ENCODE results near the gene GALNT18. TPM values are rescaled to one million over a fixed set of nuclear protein-coding genes. Genes with fewer than 3 reads are reported as not detected.
A peak's percentile ranks its signal among the peaks of the same experiment; 100 is the strongest.

Gene GALNT18
- polyA plus RNA-seq, 1 donor from 2014 or later = 7.6 TPM

- Histone ChIP-seq H2AFZ (ENCODE audit: low read depth, low read length) (no peak overlapping the region), H3K9me3 (ENCODE audit: low read length) (no peaks in the 10 kb centered on the region), H3K27me3 (ENCODE audit: insufficient read depth, low read depth, low read length) (no peaks in the 10 kb centered on the region), H3K36me3 (ENCODE audit: insufficient read depth, low read length) (no peaks in the 10 kb centered on the region), H3F3A (ENCODE audit: insufficient read depth, low read length, poor library complexity, severe bottlenecking) (no peaks in the 10 kb centered on the region), H3K9ac (ENCODE audit: low read length) (no peak overlapping the region), H3K27ac (ENCODE audit: low read length) (no peak overlapping the region), H3K4me3 (ENCODE audit: low read length) (no peak overlapping the region), H3K9me2 (ENCODE audit: insufficient read depth, low read length) (no peaks in the 10 kb centered on the region), H3K79me2 (replicated peaks; ENCODE audit: insufficient read depth, low read length) (no peaks in the 10 kb centered on the region), H4K20me1 (ENCODE audit: insufficient read depth) (no peaks in the 10 kb centered on the region), H3K4me2 (ENCODE audit: low read length) (no peak overlapping the region)
- no peak for TF ChIP-seq EZH2 (IDR thresholded peaks at IDR 0.05; ENCODE audit: borderline replicate concordance, insufficient read depth, low read length, poor library complexity, severe bottlenecking)
- no peak for TF ChIP-seq SMC3 (conservative IDR thresholded peaks at IDR 0.05; ENCODE audit: poor library complexity)
- TF ChIP-seq CTCF (IDR thresholded peaks at IDR 0.05; ENCODE audit: poor library complexity, severe bottlenecking) = no peak
- TF ChIP-seq TAF1 (IDR thresholded peaks at IDR 0.05; ENCODE audit: low read depth) = no peak
- TF ChIP-seq MXI1 (conservative IDR thresholded peaks at IDR 0.05; ENCODE audit: poor library complexity, severe bottlenecking) = no peak
- no peak for TF ChIP-seq POLR2AphosphoS5 (IDR thresholded peaks at IDR 0.05)
- TF ChIP-seq EP300 (conservative IDR thresholded peaks at IDR 0.05; ENCODE audit: poor library complexity, severe bottlenecking) = no peak
Measured at GRCh38 chr11:11239959-11240358, 381.8 kb downstream of the GALNT18 start.

- no peaks in the 10 kb centered on the region for H3K9me2 ChIP-seq (ENCODE audit: insufficient read depth, low read length)
- no peaks in the 10 kb centered on the region for H4K20me1 ChIP-seq (ENCODE audit: insufficient read depth)
- peak overlapping the region; percentile 68 for H3K27ac ChIP-seq (ENCODE audit: low read length)
- no peak overlapping the region for H3K9ac ChIP-seq (ENCODE audit: low read length)
- H3F3A ChIP-seq (ENCODE audit: insufficient read depth, low read length, poor library complexity, severe bottlenecking) = no peaks in the 10 kb centered on the region
- no peaks in the 10 kb centered on the region for H3K79me2 ChIP-seq (replicated peaks; ENCODE audit: insufficient read depth, low read length)
- no peak overlapping the region for H2AFZ ChIP-seq (ENCODE audit: low read depth, low read length)
- H3K36me3 ChIP-seq (ENCODE audit: insufficient read depth, low read length) = no peaks in the 10 kb centered on the region
- no peaks in the 10 kb centered on the region for H3K9me3 ChIP-seq (ENCODE audit: low read length)
- no peak overlapping the region for H3K4me3 ChIP-seq (ENCODE audit: low read length)
- TF ChIP-seq POLR2AphosphoS5 (IDR thresholded peaks at IDR 0.05) (no peak), TAF1 (IDR thresholded peaks at IDR 0.05; ENCODE audit: low read depth) (no peak), EP300 (conservative IDR thresholded peaks at IDR 0.05; ENCODE audit: poor library complexity, severe bottlenecking) (no peak), REST (IDR thresholded peaks at IDR 0.05; ENCODE audit: borderline replicate concordance) (no peak), SMC3 (conservative IDR thresholded peaks at IDR 0.05; ENCODE audit: poor library complexity) (no peak), EZH2 (IDR thresholded peaks at IDR 0.05; ENCODE audit: borderline replicate concordance, insufficient read depth, low read length, poor library complexity, severe bottlenecking) (no peak), CTCF (IDR thresholded peaks at IDR 0.05; ENCODE audit: poor library complexity, severe bottlenecking) (no peak), MXI1 (conservative IDR thresholded peaks at IDR 0.05; ENCODE audit: poor library complexity, severe bottlenecking) (no peak), RAD21 (conservative IDR thresholded peaks at IDR 0.05) (no peak)
- no peaks in the 10 kb centered on the region for H3K27me3 ChIP-seq (ENCODE audit: insufficient read depth, low read depth, low read length)
- no peak overlapping the region for H3K4me2 ChIP-seq (ENCODE audit: low read length)
Measured at GRCh38 chr11:11237070-11237832, 384.6 kb downstream of the GALNT18 start.

Measured in neural cell (in vitro differentiated cells).